BE2C (cell line): ENCODE results near the gene DUSP10.

Experiments used
- DNase-seq: peaks from one replicate; pipeline ENCODE4 v3.0.0-alpha.2; 2020
- H3K27me3 ChIP-seq: fragments of 250-450 bp; sonication (Bioruptor Pico); 2 replicates; pipeline ENCODE4 v1.5.1; 2020; ENCODE audit warnings: mild to moderate bottlenecking
- H3K36me3 ChIP-seq: fragments of 250-450 bp; sonication (Bioruptor Pico); 2 replicates; pipeline ENCODE4 v1.5.1; 2020; ENCODE audit warnings: mild to moderate bottlenecking
- H3K4me1 ChIP-seq: fragments of 250-450 bp; sonication (Bioruptor Pico); 2 replicates; pipeline ENCODE4 v1.5.1; 2020
- H3K4me3 ChIP-seq: 2 replicates; pipeline ENCODE4 v1.5.1; 2011; ENCODE audit warnings: low read depth, low read length
- H3K9me3 ChIP-seq: fragments of 250-450 bp; sonication (Bioruptor Pico); 2 replicates; pipeline ENCODE4 v1.5.1; 2020
- TF ChIP-seq, protein P1 (sequence below): IDR thresholded peaks from 2 replicates; pipeline ENCODE4 v1.5.1; 2012; ENCODE audit warnings: mild to moderate bottlenecking, low read depth, low read length

The DUSP10 gene

GRCh38 chr1:221782477-221782876, 40.6 kb upstream of the DUSP10 start:
- H3K27me3 ChIP-seq: no peaks in the 10 kb centered on the region
- H3K9me3 ChIP-seq: no peaks in the 10 kb centered on the region
- DNase-seq: no peak
- TF ChIP-seq, protein P1, sequence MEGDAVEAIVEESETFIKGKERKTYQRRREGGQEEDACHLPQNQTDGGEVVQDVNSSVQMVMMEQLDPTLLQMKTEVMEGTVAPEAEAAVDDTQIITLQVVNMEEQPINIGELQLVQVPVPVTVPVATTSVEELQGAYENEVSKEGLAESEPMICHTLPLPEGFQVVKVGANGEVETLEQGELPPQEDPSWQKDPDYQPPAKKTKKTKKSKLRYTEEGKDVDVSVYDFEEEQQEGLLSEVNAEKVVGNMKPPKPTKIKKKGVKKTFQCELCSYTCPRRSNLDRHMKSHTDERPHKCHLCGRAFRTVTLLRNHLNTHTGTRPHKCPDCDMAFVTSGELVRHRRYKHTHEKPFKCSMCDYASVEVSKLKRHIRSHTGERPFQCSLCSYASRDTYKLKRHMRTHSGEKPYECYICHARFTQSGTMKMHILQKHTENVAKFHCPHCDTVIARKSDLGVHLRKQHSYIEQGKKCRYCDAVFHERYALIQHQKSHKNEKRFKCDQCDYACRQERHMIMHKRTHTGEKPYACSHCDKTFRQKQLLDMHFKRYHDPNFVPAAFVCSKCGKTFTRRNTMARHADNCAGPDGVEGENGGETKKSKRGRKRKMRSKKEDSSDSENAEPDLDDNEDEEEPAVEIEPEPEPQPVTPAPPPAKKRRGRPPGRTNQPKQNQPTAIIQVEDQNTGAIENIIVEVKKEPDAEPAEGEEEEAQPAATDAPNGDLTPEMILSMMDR: no peak
- H3K4me1 ChIP-seq: no peaks in the 10 kb centered on the region
- no peaks in the 10 kb centered on the region for H3K36me3 ChIP-seq
- H3K4me3 ChIP-seq: no peak overlapping the region

- TF ChIP-seq, protein P1: no peak
- no peaks in the 10 kb centered on the region for H3K9me3 ChIP-seq
- DNase-seq: no peak
These were observed 39.3 kb upstream of the DUSP10 start for GRCh38 chr1:221781102-221781755.

GRCh38 chr1:221780175-221780574, 38.3 kb upstream of the DUSP10 start:
- TF ChIP-seq, protein P1: no peak

More at GRCh38 chr1:221781102-221781755, 39.3 kb upstream of the DUSP10 start:
- no peaks in the 10 kb centered on the region for H3K36me3 ChIP-seq
- H3K27me3 ChIP-seq: no peaks in the 10 kb centered on the region
- H3K4me1 ChIP-seq: no peaks in the 10 kb centered on the region
- H3K4me3 ChIP-seq: no peak overlapping the region

DNA sequence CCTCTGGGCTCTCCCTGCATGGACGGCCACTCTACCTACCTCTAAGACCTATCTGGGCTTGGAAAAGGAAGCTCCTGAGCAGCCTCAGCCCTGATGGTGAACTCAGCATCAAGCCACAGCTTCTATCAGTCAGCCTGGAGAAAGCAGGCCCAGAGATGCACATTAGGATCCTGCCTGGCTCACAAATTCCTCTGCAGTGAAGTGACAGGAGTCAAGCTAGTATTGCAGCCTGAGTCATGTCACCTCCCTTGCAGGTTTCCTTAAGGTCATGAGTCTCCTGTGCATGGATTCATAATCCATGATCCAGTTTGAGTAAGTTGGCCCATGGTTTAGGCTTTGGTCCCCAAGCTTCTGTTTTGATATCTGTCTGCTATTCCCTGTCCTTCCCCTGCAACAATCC, 37.9 kb upstream of the DUSP10 start:
- no peaks in the 10 kb centered on the region for H3K4me1 ChIP-seq
- TF ChIP-seq, protein P1: no peak
- H3K9me3 ChIP-seq: no peaks in the 10 kb centered on the region
- no peak overlapping the region for H3K4me3 ChIP-seq
- DNase-seq: no peak
- no peaks in the 10 kb centered on the region for H3K36me3 ChIP-seq
- H3K27me3 ChIP-seq: no peaks in the 10 kb centered on the region

More at GRCh38 chr1:221780175-221780574, 38.3 kb upstream of the DUSP10 start:
- Histone ChIP-seq H3K4me3 (no peak overlapping the region), H3K36me3 (no peaks in the 10 kb centered on the region), H3K4me1 (no peaks in the 10 kb centered on the region), H3K27me3 (no peaks in the 10 kb centered on the region), H3K9me3 (no peaks in the 10 kb centered on the region)
- DNase-seq: no peak

DNA sequence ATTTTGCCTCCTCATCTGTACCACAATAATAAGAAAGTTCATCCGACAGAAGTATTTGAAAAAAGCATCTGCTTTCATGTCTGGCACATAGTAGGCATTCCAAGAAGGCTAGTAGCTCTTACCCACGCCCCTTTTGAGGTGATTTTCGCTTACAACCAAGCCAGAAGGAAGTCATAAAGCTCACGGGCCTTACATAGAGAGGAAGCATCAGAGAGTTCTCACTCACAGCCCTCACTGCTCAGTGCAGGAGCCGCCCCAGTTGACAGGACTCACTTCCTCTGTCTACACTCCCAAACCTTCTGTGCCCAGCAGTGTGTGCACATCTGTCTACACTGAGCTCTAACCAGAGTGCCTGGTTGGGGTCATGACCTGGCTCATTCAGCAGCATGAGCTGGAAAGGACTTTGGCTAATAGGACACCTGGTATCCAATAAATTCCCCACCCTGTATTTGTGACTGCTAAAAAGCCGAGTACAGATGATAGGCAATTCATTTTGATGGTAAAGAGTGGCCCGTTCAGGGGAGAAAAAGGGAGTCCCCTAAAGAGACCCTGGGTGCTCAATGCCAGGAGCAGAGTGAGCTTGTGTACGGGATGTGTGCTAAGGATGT, 36.8 kb upstream of the DUSP10 start:
- H3K4me1 ChIP-seq: no peaks in the 10 kb centered on the region; the same call in 1 of the 2 replicates
- no peaks in the 10 kb centered on the region for H3K36me3 ChIP-seq
- no peaks in the 10 kb centered on the region for H3K9me3 ChIP-seq
- H3K4me3 ChIP-seq: no peak overlapping the region
- no peaks in the 10 kb centered on the region for H3K27me3 ChIP-seq
- TF ChIP-seq, protein P1: no peak
- no peak for DNase-seq

GRCh38 chr1:221778125-221778524, 36.2 kb upstream of the DUSP10 start:
- Histone ChIP-seq H3K4me1 (no peaks in the 10 kb centered on the region; the same call in 1 of the 2 replicates), H3K36me3 (no peaks in the 10 kb centered on the region), H3K27me3 (no peaks in the 10 kb centered on the region), H3K9me3 (no peaks in the 10 kb centered on the region), H3K4me3 (no peak overlapping the region)
- DNase-seq: no peak
- TF ChIP-seq, protein P1: no peak
